Kidney (tissue), 14 donors: Measurements from ENCODE around the gene SH3RF3. TPM values are rescaled to one million over a fixed set of nuclear protein-coding genes. Genes with fewer than 3 reads are reported as not detected.

Experiments
- DNase-seq, 5 donors: peaks; one replicate each; pipeline ENCODE4 v3.0.0-alpha.2; 2013 to 2020
- FAIRE-seq: peaks from 2 replicates; lab custom pipeline; 2012; peaks lifted over from hg19 to GRCh38; lab: Jason Lieb, UNC
- H3K27ac ChIP-seq, 2 donors: one replicate each; pipeline ENCODE4 v1.7.0; 2013; ENCODE audit warnings: low read depth in 2 of 2, low read length in 2 of 2, inconsistent platforms in 1 of 2
- H3K27me3 ChIP-seq: one replicate; pipeline ENCODE4 v1.7.1; 2013; ENCODE audit warnings: low read length, inconsistent platforms; ENCODE audit not compliant: control insufficient read depth, insufficient read depth
- H3K36me3 ChIP-seq, 3 donors: one replicate each; pipeline versions ENCODE4 v1.7.0 to v1.7.1; 2013; ENCODE audit warnings: low read length in 3 of 3, control low read depth in 1 of 3, inconsistent platforms in 1 of 3; ENCODE audit not compliant: insufficient read depth in 3 of 3, control insufficient read depth in 2 of 3
- H3K4me1 ChIP-seq, 3 donors: one replicate each; pipeline versions ENCODE4 v1.7.0 to v1.7.1; 2013; ENCODE audit warnings: low read length in 3 of 3, inconsistent platforms in 1 of 3, low read depth in 1 of 3; ENCODE audit not compliant: control insufficient read depth in 2 of 3, insufficient read depth in 2 of 3
- H3K4me3 ChIP-seq, 3 donors: one replicate each; pipeline versions ENCODE4 v1.7.0 to v1.8.1; 2013; ENCODE audit warnings: low read length in 3 of 3, control low read depth in 1 of 3, inconsistent platforms in 1 of 3
- H3K9ac ChIP-seq, 3 donors: one replicate each; pipeline versions ENCODE4 v1.7.0 to v1.7.1; 2013; ENCODE audit warnings: low read length in 3 of 3, control low read depth in 1 of 3, inconsistent platforms in 1 of 3
- H3K9me3 ChIP-seq, 3 donors: one replicate each; pipeline versions ENCODE4 v1.7.0 to v1.7.1; 2013; ENCODE audit warnings: low read length in 3 of 3, control low read depth in 1 of 3, inconsistent platforms in 1 of 3; ENCODE audit not compliant: control insufficient read depth in 2 of 3, insufficient read depth in 1 of 3
- intact Hi-C: fragments of 100-400 bp; cut with DNase I; formaldehyde crosslinking; loops from one replicate; pipeline ENCODE4 v1.11.1; 2022
- polyA plus RNA-seq: library from polyadenylated mRNA; stranded (reverse); fragments of 350-450 nt; fragmentation: Illumina TruSeq; extraction: RNeasy Lipid Tissue Mini Kit (QIAGEN cat#74804); gene quantifications from one replicate; pipeline ENCODE4 v1.2.3, GENCODE V29; 2014; ENCODE audit warnings: low read depth, low replicate concordance; ENCODE audit not compliant: insufficient read depth
- total RNA-seq: library from RNA; stranded (reverse); fragmentation: NEBNext Ultra II Directional; extraction: Animal tissue kit (Norgen Biotek cat#: 25700); gene quantifications from one replicate; pipeline ENCODE4 v1.2.1, GENCODE V29; 2021
- TF ChIP-seq, protein P1 (sequence below): IDR thresholded peaks from 3 replicates; pipeline ENCODE4 v1.5.1; 2012; ENCODE audit warnings: mild to moderate bottlenecking, moderate library complexity, borderline replicate concordance; ENCODE audit not compliant: insufficient read depth; ENCODE audit errors: extremely low read depth
- donor health status: control.
- donor health status: control.
- donor health status: control.
- donor health status: control.
- donor health status: control.
- donor health status: DM: yes; HTN: yes; CAD: no.
- donor health status: Normal renal cell carcinoma (clear cell type).

SH3RF3 gene
- total and polyA plus RNA-seq, 2 donors from 2014 or later = 1.7 to 10.7 TPM

DNA sequence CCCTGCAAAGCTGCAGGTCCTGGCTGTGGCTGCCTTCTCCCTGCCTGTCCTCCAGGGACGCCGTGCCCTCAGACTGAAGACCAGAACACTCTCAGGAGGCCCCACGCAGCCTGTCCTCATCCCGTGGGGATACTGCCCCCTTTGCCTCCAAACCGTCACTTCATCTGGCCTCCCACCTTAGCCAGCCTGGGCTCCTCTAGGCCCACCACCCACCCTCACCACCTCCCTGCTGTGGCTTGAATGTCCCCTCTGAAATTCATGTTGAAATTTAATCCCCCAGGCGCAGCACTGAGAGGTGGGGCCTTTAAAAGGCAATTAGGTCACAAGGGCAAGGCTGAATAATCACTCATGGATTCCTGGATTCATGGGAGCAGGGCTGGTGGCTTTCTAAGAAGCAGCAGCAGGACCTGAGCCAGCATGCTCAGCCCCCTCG is 286.6 kb downstream of the SH3RF3 start:
- H3K27me3 ChIP-seq = no peaks in the 10 kb centered on the region
- peak in 4 of 5 donors; percentile 50 to 67 (median 56) for DNase-seq
- H3K27ac ChIP-seq = no peak overlapping the region
- intact Hi-C loops = no loop called here
- no peaks in the 10 kb centered on the region for H3K4me1 ChIP-seq
- no peak overlapping the region for H3K4me3 ChIP-seq
- FAIRE-seq = no peak
- H3K9me3 ChIP-seq = no peaks in the 10 kb centered on the region
- TF ChIP-seq, protein P1, sequence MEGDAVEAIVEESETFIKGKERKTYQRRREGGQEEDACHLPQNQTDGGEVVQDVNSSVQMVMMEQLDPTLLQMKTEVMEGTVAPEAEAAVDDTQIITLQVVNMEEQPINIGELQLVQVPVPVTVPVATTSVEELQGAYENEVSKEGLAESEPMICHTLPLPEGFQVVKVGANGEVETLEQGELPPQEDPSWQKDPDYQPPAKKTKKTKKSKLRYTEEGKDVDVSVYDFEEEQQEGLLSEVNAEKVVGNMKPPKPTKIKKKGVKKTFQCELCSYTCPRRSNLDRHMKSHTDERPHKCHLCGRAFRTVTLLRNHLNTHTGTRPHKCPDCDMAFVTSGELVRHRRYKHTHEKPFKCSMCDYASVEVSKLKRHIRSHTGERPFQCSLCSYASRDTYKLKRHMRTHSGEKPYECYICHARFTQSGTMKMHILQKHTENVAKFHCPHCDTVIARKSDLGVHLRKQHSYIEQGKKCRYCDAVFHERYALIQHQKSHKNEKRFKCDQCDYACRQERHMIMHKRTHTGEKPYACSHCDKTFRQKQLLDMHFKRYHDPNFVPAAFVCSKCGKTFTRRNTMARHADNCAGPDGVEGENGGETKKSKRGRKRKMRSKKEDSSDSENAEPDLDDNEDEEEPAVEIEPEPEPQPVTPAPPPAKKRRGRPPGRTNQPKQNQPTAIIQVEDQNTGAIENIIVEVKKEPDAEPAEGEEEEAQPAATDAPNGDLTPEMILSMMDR = no peak
- H3K36me3 ChIP-seq = no peaks in the 10 kb centered on the region
- H3K9ac ChIP-seq = no peak overlapping the region

DNA sequence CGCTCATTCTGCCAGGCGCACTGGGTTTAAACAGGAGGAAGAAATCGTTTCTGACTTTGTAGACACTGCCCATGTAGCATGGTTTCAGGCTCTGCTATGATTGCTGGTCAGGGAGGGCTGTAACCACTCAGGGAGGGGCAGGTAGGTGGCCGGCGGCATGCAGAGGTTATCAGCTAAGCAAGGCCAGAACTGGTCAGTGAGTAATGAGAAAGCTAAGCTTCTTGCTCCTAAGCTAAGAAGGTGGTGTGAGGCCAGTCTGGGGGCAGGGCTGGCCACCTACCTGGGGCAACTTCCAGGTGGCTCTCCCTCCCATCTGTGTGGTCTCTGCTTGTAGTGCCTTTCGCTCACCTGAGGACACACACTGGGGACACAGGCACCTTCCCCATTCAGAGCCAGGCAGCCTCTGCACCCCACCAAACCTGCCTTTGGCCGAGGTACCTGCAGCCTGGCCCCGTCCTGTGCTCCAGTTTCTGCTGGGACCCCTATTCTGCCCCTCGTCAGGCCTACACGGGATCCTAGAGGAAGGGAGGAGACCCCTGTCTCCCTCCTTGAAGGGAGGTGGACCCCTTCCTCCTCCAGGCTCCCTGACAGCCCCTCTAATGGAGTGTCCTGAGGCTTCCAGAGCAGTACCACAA is 288.8 kb downstream of the SH3RF3 start:
- peak in 1 of 5 donors; percentile 52 for DNase-seq
- intact Hi-C loops = no loop called here
- TF ChIP-seq, protein P1 = no peak
- Histone ChIP-seq H3K9ac (no peak overlapping the region), H3K27ac (no peak overlapping the region), H3K36me3 (no peaks in the 10 kb centered on the region), H3K27me3 (no peaks in the 10 kb centered on the region), H3K4me3 (no peak overlapping the region), H3K4me1 (no peaks in the 10 kb centered on the region), H3K9me3 (no peaks in the 10 kb centered on the region)
- no peak for FAIRE-seq

DNA sequence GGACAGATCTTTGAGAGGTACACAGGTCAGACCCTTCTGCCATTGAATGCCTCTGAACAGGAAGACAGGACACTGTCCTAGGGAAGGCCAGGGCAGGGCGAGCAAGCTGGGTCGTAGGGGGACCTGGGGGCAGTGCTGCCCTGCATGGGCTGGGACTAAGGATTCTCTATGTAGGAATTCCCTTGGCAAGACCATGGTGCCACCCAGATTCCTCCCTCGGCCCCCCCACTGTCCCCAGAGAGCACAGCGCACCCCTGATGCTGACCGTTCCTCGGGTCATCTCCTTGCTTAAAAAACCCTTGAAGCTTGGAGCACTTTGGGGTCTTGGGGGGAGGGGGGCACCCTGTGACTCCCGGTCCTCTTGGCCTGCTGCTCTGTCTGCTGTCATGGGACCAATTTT is 289.7 kb downstream of the SH3RF3 start:
- no peak for FAIRE-seq
- Histone ChIP-seq H3K27me3 (no peaks in the 10 kb centered on the region), H3K36me3 (no peaks in the 10 kb centered on the region), H3K27ac (no peak overlapping the region), H3K9me3 (no peaks in the 10 kb centered on the region), H3K4me1 (no peaks in the 10 kb centered on the region), H3K9ac (no peak overlapping the region), H3K4me3 (no peak overlapping the region)
- intact Hi-C loops = no loop called here
- DNase-seq = peak in 1 of 5 donors; percentile 34
- TF ChIP-seq, protein P1 = no peak
